ENCODE results near the gene PDGFA.

The PDGFA gene

DNA sequence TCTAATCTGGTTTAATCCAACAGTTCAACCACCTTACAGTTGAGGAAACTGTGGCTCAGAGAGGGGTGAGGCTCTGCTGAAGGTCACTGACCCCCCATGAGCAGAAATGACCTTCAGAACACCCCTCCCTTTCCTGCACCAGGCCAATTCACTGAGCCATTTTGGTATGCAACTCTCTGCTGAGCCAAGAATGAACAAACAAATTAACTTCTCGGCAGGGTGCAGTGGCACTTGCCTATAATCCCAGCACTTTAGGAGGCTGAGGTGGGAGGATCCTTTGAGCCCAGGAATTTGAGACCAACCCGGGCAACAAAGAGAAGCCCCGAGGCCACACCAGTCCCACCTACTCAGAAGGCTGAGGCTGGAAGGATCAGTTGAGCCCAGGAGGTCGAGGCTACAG lies 29.8 kb downstream of the PDGFA start:
- DNase-seq = no peak

DNA sequence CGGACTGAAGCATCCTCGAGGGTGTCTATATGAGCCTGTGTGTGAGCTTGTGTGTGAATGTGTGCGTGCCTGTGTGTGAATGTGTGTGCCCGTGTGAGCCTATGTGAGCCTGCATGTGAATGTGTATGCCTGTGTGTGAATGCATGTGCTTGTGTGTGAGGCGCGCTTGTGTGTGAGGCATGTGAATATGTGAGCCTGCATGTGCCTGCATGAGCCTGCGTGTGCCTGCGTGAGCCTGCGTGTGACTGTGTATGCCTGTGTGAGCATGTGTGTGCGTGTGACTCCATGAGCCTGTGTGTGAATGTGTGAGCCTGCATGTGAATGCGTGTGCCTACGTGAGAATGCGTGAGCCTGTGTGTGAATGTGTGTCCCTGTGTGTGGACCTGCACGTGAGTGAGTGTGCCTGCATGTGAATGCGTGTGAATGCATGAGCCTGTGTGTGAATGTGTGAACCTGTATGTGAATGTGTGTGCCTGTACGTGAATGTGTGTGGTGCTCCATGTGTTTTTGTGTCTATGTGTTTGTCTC lies 33.4 kb downstream of the PDGFA start:
- DNase-seq = no peak

- no peak for DNase-seq
Observed at GRCh38 chr7:485188-486081, 34.2 kb downstream of the PDGFA start.

- DNase-seq = no peak
Observed at GRCh38 chr7:484356-485101, 35.1 kb downstream of the PDGFA start.

- no peak for DNase-seq
Observed at GRCh38 chr7:483656-484355, 35.8 kb downstream of the PDGFA start.

DNA sequence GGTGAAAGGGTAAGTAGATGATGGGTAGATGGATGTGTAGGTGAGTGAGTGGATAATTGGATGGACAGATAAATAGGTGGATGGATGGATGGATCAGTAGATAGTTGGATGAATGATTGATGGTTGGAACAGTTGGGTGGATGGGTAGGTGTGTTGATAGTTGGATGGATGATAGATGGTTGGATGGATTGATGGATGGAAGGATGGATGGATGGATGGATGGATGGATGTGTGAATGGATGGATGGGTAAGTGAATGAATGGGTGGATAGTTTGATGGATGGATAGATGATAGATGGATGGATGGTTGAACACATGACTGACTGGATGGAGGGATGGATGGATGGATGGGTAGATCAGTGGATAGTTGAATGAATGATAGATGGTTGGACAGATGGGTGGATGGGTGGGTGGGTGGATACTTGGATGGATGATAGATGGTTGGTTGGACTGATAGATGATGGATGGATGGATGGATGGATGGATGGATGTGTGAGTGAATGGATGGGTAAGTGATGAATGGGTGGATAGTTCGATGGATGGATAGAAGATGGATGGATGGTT lies 37.0 kb downstream of the PDGFA start:
- DNase-seq = no peak

DNA sequence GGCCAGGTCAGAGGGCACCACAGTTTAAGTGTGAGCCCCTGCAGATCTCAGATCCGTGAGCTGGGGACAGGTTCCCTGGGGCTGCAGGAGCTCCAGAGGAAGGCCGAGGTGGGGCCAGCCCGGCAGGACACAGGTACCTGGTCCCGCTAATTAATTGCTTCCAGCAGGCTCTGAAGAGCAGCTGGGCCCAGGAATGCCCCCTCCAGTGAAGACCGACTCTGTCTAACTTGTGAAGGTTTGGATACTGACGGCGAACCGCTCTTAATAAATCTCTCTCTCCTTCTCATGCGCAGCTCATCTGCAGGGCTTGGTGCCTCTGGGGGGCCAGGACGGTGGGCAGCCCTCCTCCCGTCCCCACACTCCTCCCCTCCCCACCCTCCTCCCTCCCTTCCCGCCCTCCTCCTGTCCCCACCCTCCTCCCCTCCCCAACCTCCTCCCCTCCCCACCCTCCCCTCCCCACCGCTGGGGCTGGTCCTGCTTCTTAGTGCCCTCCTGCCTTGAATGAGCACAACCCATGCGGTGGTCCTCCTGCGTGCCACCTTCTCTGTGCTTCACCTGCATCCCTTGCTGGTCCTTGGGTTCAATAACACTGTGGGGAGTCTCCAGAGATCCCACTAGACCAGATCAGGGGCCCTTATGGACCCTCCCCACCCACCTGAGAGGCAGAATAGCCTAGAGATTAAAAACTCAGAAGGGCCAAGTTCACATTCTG lies 38.3 kb downstream of the PDGFA start:
- no peak for DNase-seq

DNA sequence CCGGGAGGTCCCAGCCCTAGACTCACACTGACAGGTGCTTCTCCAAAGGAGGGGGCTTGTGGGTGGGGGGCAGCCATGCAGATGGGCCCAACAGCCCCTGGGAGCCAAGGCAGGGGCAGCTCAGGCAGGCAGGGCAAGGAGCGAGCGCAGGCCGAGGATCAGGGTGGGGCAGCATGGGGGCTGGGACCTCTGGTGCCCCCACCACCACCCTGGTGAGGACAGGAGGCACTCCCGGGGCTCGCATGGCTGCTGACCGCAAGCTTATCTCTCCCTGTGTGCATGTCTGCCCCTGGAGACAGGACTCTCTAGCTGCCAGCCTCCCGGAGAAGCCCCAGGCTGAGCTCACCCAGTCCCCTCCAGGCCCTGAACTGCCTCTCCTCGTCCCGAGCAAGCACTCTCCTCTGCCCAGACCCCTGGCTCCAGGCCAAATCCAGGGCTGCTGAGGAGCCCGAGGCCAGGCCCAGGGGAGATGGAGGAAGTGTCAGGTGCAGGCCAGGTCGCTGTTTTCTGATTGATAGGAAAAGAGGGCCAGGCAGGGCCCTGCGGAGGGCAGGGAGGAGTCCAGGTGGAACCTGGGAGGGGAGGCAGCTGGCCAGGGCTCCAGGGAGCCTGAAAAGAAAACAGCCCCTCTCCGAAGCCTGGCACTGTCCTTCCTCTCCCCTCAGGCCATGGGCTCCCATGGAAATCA lies 39.0 kb downstream of the PDGFA start:
- no peak for DNase-seq

DNA sequence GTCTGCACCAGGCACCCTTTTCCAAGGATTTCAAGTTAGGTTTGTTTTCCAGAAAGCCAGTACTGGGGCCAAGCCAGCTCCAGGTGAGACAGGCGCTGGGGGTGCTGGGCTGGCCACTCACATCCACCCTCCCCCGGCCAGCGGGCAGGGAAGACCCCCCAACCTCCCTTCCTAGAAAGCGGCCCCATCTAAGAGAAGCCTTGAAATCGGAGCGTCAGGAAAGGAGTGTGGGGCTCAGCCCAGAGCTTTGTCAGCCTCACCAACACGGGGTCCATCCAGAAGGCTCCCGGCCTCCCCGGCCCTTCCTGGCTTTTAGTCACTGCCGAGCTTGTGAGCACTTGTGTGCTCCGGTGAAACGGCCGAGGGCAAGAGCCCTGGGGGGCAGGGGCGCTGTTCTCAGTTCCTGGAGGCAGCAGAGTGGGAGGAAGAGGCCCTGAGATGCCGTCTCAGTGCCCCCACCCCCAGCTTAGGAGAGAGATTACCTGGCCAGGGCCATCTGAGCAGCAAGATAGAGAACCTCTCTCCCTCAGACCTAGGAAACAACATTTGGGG lies 39.6 kb downstream of the PDGFA start:
- no peak for DNase-seq

GRCh38 chr7:479115-479947 lies 40.3 kb downstream of the PDGFA start:
- no peak for DNase-seq

GRCh38 chr7:477626-478220 lies 41.9 kb downstream of the PDGFA start:
- no peak for DNase-seq

DNA sequence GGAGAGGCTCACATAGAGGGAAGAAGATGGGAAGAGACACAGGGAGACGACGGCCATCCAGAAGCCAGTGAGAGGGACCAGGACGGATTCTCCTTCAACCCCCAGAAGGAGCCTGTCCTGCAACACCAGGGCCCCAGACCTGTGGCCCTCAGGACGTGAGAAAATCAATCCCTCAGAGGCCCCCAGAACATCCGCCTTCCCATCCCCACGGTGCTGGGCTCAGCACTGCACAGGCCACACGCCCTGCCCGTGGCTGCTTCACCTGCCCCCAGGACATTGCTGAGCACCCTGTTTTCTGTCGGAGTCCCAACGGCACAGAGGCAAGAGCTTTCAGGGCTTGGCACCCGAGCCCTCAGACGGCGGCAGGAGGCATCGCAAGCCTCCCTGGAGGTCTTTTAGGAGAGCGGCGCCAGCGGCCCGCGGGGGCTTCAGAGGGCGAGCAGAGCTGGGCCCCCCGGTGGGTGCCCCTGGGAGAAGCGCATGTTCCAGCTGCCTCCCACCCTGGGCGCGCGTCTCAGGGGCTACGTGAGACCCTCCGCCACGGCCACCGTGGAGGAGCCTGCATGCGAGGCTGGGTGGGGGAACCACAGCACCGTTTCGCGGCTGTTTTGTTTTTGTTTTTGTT lies 42.8 kb downstream of the PDGFA start:
- no peak for DNase-seq

DNA sequence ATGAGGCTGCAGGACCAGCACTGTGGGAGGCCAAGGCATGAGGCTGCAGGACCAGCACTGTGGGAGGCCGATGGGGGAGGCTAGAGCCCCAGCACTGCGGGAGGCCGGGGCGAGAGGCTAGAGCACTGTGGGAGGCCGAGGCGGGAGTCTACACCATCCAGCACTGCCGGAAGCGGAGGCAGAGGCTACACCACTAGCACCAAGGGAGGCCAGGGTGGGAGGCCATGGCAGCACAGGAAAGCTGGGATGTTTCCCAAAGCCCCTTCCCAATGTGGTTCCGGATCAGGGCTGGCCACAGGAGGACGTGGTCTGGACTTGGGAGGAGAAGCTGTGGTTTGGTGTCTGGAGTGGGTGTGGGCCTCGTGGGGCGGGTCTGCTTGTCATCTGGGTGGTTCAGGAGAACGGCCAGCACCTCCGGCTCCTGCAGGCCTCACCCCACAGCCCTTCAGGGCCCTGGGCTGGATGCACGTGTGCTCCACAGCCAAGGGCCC lies 43.6 kb downstream of the PDGFA start:
- DNase-seq = no peak

GRCh38 chr7:475425-475728 lies 44.3 kb downstream of the PDGFA start:
- no peak for DNase-seq

GRCh38 chr7:474605-475424 lies 44.8 kb downstream of the PDGFA start:
- no peak for DNase-seq

- DNase-seq = no peak
Observed at GRCh38 chr7:473870-474604, 45.6 kb downstream of the PDGFA start.

DNA sequence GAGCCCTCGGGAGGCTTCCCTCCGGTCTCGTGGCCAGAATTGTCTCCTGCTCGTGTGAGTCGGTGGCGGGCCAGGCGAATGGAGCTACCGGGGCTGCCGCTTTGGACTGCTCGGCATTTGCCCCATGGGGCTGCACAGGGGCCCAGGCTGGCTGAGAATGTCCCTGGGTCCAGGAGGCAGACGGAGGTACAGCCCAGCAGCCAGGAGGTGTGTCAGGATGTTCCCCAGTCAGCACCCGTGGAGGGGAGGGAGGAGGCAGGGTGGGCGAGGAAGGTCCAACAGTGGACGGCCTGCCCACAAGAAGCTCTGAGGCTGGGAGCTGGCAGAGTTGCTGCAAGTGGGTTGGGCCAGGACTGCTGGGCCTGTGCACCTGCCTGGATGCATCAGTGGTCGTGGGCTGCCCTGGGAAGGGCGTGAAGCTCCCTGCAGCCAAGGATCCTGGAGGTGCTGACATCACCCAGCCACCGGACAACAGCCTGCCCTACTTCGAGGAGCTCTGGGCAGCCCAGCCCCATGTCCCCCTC lies 46.4 kb downstream of the PDGFA start:
- DNase-seq = no peak

DNA sequence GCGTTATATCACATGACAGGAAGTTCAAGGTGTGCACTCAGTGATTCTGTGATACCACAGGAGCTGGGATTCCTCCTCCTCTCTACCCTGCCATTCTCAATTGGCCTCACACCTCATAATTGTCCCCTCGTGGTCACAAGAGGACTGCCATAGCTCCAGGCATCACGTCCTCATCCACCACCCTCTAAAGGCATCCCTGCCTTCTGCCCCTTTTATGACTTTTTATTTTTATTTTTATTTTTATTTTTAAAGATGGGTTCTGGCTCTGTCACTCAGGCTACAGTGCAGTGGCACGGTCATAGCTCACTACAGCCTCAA lies 47.0 kb downstream of the PDGFA start:
- DNase-seq = no peak
